ENCODE results near the gene KIF1B.

- TF ChIP-seq CTCF (IDR thresholded peaks at IDR 0.05; ENCODE audit: low read length) = no peak
- no peak for TF ChIP-seq EZH2 (IDR thresholded peaks at IDR 0.05; ENCODE audit: borderline replicate concordance, low read length)
Observed at GRCh38 chr1:10419351-10419750, 209.0 kb downstream of the KIF1B start.

Data from OCI-LY1 (cell line).